ENCODE measurements around the gene SEMA3B. TPM values are rescaled to one million over a fixed set of nuclear protein-coding genes. Genes with fewer than 3 reads are reported as not detected.
A peak's percentile ranks its signal among the peaks of the same experiment; 100 is the strongest.
"Not testable (repeated sequence)": the region's sequence is repeated elsewhere in the genome, so short reads cannot be mapped to it uniquely, and the experiment has no call there.

SEMA3B gene
- total RNA-seq, 1 donor from 2014 or later: 24.2 TPM

DNA sequence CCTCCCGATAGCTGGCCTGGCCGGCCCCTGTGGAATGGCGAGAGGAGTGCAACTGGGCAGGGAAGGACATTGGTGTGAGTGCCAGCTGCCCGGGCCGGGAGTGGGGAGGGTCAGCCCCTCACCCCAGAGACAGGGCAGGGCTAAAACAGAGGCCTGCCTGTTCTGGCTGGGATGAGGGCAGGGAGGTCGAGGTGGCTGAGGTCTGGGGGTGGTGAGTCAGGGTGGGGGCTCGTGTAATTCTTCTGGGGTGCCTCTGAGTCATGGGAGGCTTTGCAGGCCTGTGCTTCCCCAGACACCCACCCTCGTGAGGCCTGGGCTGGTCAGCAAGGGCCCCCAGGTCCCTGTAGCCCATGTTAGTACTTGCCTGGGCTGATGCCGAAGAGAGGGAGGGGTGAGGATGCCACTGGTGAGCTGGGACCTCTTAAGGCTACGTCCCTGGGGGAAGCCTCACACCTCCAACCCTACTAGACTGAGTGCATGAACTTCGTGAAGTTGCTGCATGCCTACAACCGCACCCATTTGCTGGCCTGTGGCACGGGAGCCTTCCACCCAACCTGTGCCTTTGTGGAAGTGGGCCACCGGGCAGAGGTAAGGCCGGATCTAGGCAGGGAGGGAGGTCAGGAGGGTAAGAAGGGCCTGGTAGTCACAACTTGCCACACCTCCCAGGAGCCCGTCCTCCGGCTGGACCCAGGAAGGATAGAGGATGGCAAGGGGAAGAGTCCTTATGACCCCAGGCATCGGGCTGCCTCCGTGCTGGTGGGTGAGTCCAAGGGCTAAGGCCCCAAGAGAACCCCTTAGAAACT, 1.7 kb downstream of the SEMA3B start:
- H3K9me3 ChIP-seq: no peaks in the 10 kb centered on the region
- peak overlapping the region; percentile 85 to 97 for H3K27ac ChIP-seq
- H3K4me1 ChIP-seq: peaks cover 25 to 47% of the 10 kb centered on the region in 2 donors
- intact Hi-C loops (cut with DNase I): loop anchor here (5.0 kb wide), 1 partner anchor 148 kb away; no protein-coding TSS in a partner anchor
- H3K36me3 ChIP-seq: peaks cover 0 to 2% of the 10 kb centered on the region in 2 donors
- TF ChIP-seq, protein P1, sequence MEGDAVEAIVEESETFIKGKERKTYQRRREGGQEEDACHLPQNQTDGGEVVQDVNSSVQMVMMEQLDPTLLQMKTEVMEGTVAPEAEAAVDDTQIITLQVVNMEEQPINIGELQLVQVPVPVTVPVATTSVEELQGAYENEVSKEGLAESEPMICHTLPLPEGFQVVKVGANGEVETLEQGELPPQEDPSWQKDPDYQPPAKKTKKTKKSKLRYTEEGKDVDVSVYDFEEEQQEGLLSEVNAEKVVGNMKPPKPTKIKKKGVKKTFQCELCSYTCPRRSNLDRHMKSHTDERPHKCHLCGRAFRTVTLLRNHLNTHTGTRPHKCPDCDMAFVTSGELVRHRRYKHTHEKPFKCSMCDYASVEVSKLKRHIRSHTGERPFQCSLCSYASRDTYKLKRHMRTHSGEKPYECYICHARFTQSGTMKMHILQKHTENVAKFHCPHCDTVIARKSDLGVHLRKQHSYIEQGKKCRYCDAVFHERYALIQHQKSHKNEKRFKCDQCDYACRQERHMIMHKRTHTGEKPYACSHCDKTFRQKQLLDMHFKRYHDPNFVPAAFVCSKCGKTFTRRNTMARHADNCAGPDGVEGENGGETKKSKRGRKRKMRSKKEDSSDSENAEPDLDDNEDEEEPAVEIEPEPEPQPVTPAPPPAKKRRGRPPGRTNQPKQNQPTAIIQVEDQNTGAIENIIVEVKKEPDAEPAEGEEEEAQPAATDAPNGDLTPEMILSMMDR (IDR thresholded peaks at IDR 0.05): no peak
- no peak for DNase-seq (ENCODE audit: low spot score in 2 of 2)
- no peaks in the 10 kb centered on the region for H3K27me3 ChIP-seq
- H3K4me3 ChIP-seq: no peak overlapping the region

DNA sequence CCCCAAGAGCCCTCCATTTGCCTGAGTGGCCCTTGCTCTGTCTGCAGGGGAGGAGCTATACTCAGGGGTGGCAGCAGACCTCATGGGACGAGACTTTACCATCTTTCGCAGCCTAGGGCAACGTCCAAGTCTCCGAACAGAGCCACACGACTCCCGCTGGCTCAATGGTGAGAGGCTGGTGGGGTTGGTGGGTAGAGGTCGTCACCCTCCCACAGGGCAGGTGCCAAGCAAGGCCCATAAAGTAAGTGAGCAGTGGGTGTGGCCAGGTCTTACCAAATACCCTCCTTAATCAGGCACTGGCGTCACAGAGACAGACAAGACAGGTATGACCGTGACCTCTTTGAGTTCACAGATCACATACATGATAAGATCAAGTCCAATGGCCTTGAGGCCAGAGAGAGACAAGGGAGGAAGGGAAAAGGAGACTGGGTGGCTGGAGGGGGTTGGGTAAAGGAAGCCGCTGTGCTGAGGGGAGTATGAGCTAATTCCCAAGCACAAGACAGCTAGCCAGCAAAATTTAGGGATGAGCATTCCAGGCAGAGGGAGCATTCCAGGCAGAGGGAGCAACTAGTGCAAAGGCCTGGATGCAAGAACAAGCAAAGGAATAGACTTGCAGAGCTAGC, 2.5 kb downstream of the SEMA3B start:
- Histone ChIP-seq H3K4me3 (no peak overlapping the region), H3K27ac (no peak overlapping the region), H3K36me3 (peaks cover 0 to 10% of the 10 kb centered on the region in 2 donors), H3K4me1 (peaks cover 17 to 39% of the 10 kb centered on the region in 2 donors), H3K9me3 (no peaks in the 10 kb centered on the region), H3K27me3 (no peaks in the 10 kb centered on the region)
- TF ChIP-seq, protein P1 (IDR thresholded peaks at IDR 0.05): no peak
- DNase-seq (ENCODE audit: low spot score in 2 of 2): no peak
- intact Hi-C loops (cut with DNase I): loop anchor here (5.0 kb wide), 1 partner anchor 149 kb away; no protein-coding TSS in a partner anchor

DNA sequence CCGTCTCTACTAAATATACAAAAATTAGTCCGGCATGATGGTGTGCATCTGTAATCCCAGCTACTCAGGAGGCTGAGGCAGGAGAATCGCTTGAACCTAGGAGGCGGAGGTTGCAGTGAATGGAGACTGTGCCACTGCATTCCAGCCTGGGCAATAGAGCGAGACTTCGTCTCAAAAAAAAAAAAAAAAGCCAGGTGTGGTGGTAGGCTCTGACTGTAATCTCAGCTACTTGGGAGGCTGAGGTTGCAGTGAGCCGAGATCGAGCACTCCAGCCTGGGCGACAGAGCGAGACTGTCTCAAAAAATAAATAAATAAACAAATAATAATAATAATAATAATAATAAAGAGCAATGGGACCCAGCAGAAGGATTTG, 3.6 kb downstream of the SEMA3B start:
- H3K36me3 ChIP-seq: peaks cover 0 to 11% of the 10 kb centered on the region in 2 donors
- peaks cover 12 to 30% of the 10 kb centered on the region in 2 donors for H3K4me1 ChIP-seq
- H3K4me3 ChIP-seq: peak overlapping the region in 1 of 2 donors; percentile 60
- H3K9me3 ChIP-seq; DNase-seq (ENCODE audit: low spot score in 2 of 2); H3K27me3 ChIP-seq: not testable (repeated sequence)
- intact Hi-C loops (cut with DNase I): loop anchor here (5.0 kb wide), 1 partner anchor 150 kb away; no protein-coding TSS in a partner anchor
- H3K27ac ChIP-seq: peak overlapping the region in 1 of 2 donors; percentile 3

DNA sequence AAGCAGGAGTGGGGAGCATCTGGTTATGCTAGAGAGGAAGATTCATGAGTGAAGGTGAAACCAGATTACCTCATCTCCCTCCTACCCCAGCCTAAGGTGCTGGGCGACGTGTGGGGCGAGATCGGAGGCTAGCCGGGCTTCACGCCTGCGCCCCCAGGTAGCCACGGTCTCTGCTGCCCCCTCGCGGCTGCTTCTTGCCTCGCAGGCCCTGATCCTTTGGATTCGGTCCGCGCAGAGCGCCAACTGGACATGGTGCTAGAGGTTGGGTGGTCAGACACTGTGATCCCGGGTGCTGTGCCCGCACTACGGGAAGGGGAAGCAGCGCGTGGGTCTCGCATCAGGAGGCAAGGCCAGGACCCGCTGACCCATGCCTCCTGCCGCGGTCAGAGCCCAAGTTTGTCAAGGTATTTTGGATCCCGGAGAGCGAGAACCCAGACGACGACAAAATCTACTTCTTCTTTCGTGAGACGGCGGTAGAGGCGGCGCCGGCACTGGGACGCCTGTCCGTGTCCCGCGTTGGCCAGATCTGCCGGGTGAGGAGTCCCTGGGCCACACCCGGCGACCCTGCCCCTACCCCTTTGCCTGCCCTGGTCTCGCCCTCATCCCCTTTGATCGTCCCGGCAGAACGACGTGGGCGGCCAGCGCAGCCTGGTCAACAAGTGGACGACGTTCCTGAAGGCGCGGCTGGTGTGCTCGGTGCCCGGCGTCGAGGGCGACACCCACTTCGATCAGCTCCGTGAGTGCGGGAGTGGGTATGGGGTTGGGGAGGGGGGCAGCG, 4.2 kb downstream of the SEMA3B start:
- peak overlapping the region in 1 of 2 donors; percentile 3 for H3K27ac ChIP-seq
- TF ChIP-seq, protein P1 (IDR thresholded peaks at IDR 0.05): peak; percentile 97 to 99 (median 99)
- H3K4me3 ChIP-seq: peak overlapping the region; percentile 14 to 60
- DNase-seq (ENCODE audit: low spot score in 2 of 2): peak in 1 of 2 donors; percentile 91
- H3K4me1 ChIP-seq: peaks cover 12 to 24% of the 10 kb centered on the region in 2 donors
- H3K9me3 ChIP-seq: no peaks in the 10 kb centered on the region
- peaks cover 0 to 11% of the 10 kb centered on the region in 2 donors for H3K36me3 ChIP-seq
- intact Hi-C loops (cut with DNase I): loop anchor here (1.0 to 5.0 kb wide), 4 partner anchors 13 to 151 kb away; no protein-coding TSS in a partner anchor
- no peaks in the 10 kb centered on the region for H3K27me3 ChIP-seq

DNA sequence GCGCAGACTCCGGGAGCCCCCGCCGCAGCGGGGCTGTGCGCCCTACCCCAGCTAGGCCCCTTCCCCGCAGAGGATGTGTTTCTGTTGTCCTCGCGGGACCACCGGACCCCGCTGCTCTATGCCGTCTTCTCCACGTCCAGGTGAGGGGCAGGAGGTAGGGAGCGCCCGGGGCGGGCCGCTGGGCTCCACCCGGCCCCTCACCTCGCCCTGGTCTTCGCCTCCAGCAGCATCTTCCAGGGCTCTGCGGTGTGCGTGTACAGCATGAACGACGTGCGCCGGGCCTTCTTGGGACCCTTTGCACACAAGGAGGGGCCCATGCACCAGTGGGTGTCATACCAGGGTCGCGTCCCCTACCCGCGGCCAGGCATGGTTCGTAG, 4.7 kb downstream of the SEMA3B start:
- H3K9me3 ChIP-seq: no peaks in the 10 kb centered on the region
- TF ChIP-seq, protein P1 (IDR thresholded peaks at IDR 0.05): no peak
- H3K27me3 ChIP-seq: no peaks in the 10 kb centered on the region
- peak overlapping the region in 1 of 2 donors; percentile 60 for H3K4me3 ChIP-seq
- no peak overlapping the region for H3K27ac ChIP-seq
- H3K4me1 ChIP-seq: peaks cover 12 to 27% of the 10 kb centered on the region in 2 donors
- intact Hi-C loops (cut with DNase I): loop anchor here (1.0 to 5.0 kb wide), 4 partner anchors 13 to 151 kb away; no protein-coding TSS in a partner anchor
- H3K36me3 ChIP-seq: peaks cover 0 to 11% of the 10 kb centered on the region in 2 donors
- no peak for DNase-seq (ENCODE audit: low spot score in 2 of 2)

All from ascending aorta (tissue), 2 donors.